HG03439 (cell line): ENCODE measurements around the gene CLPX.
"Not testable (repeated sequence)": the region's sequence is repeated elsewhere in the genome, so short reads cannot be mapped to it uniquely, and the experiment has no call there.

Source experiments
- ATAC-seq: cut with Tn5 transposase; IDR thresholded peaks from one replicate; pipeline ENCODE4 v1.9.1; 2021; ENCODE audit warnings: mild to moderate bottlenecking, moderate library complexity; ENCODE audit not compliant: unreplicated experiment

CLPX gene

DNA sequence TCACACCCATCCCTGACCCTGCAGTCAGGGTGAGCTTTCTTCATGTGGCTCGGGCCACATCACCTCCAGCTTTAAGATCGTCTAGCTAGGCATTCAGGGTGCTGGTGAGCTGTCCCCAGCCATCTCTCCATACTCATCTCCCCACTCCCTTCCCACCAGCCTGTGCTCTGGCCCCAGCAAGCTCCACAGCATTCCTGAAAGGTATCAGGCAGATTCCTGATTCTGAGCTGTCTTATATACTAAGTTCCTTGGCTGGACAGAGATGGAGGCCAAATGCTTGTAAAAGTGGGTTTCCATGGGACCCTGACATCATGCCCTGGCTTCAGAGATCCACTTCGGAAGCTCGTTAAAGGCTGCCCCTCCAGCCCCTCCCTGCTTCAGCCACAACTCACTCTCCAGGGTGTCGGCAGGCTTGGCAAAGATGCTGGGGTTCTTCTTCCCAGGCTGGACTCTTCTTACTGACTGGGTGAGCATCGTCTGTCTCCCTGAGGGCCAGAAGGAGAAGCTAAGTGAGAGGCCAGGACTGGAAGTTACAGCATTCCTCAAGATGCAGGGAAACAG, 22.2 kb upstream of the CLPX start:
- no peak for ATAC-seq

DNA sequence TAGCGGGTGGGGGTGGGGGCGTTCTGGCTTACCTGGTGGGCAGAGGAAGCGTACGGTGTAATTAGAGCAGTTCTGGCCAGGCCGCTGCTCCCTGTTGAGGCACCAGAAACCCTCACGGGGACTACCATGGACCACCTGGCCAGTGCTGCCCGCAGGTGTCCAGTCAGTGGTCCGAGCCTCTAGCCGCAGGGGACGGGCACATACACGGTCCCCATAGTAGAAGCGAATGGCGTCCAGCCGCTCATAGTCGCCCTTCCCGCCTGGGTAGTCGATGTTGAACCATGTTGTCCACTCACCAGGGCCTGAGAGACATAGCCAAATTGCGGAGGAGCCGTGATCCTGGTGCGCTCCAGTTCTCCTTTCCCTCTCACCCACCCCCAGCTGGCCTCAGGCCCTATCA, 21.6 kb upstream of the CLPX start:
- ATAC-seq: no peak

DNA sequence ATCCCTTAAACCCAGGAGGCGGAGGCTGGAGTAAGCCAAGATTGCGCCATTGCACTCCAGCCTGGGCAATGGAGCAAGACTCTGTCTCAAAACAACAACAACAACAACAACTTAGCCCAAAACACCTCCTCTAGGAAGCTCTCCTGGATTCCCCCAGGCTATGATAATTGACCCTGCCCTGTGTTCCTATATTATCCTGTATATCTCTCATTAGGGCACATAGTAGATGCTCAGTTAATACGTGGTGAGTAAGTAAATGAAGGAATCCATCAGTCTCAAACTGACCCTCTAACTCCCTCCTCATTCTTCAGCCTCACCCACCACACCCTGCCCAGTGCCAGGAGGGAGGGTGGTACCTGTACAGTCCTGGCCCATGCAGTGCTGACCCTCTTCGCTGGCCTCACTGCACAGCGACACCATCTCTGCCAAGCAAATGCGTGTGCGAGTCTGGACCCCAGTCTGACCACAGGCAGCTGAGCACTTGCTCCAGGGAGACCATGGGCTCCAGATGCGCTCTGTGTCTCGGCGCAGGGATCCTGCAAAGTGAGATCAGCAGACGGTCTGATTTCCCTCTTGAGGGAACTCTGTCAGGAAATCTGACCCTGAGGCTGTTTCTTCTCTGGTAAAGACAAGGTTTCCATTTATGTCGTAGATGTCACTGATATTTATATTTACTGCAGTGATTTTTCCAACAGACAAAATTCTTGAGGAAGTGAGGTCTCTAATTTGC, 20.0 kb upstream of the CLPX start:
- no peak for ATAC-seq

DNA sequence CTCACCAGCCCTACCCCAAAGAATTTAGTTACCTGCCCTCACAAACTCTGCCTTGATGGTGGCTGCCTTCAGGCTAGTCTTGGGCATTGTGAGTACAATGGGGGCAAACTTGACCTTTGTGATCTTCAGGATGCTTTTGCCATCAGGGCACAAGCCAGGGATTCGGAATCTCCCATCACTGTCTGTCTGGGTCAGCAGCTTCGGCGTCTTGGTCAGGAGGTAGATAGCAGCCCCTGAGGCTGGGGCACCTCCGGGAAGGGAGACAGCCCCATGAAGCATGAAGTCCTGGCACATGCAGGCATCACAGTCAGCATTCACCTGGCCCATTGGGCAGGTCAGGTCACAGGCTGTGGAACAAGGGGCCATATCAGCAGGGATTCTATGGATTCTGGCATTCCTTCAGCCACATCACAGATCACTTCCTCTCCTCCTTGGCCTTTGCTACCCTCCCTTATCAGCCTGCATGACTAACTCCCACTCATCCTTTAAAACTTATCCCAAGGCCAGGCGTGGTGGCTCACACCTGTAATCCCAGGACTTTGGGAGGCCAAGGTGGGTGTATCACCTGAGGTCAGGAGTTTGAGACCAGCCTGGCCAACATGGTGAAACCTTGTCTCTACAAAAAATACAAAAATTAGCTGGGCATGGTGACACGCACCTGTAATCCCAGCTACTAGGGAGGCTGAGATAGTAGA, 19.2 kb upstream of the CLPX start:
- no peak for ATAC-seq

DNA sequence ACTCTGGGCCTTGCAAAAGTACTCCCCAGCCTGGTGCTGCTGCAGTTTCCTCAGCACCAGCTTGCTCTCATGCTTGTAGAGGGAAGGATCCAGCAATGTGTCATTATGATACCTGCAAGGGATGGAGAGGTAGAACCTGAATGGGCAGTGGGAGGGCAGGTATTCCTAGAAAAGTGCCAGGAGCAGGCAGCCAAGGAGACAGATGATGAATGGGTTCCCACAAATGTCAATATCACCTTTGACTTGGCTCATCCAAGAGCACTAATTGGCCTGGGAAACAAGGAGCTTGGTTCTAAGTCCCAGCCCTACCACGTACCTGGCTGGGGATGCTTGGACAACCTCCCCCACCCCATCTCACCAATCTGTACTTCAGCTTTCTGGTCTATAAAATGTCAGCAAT, 16.8 kb upstream of the CLPX start:
- no peak for ATAC-seq

DNA sequence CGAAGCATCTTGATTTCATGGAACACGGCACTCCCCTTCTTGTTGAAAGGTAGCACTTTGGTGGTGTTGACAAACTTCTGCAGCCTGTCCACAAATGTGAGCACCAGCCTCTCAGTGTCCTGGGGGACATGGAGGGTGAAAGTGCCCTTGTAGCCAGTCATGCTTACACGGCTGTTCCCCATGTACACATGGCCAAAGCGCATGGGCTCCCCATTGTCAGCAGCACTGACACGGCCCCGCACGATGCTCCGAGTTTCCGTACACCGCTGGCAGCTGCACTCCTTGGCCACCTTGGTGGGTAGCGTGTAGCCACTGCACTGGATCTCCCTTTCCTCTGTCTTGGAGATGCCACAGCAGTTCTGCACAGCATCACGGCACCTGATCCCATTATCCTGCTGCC, 13.4 kb upstream of the CLPX start:
- no peak for ATAC-seq

DNA sequence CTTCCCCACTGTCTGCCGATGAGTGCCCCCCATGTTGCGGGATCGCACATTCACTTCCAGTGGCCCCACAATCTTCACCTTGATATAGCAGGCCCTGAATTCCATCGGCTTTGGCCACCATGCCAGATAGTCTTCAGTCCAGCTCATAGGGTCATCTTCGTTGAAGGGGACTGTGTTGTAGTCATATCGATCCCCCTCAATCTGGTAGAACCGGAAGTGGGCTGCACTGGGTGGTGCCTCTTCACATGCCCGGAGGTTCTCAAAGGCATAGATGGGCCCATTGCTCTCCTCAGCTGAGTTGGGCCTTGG, 12.1 kb upstream of the CLPX start:
- ATAC-seq: no peak

DNA sequence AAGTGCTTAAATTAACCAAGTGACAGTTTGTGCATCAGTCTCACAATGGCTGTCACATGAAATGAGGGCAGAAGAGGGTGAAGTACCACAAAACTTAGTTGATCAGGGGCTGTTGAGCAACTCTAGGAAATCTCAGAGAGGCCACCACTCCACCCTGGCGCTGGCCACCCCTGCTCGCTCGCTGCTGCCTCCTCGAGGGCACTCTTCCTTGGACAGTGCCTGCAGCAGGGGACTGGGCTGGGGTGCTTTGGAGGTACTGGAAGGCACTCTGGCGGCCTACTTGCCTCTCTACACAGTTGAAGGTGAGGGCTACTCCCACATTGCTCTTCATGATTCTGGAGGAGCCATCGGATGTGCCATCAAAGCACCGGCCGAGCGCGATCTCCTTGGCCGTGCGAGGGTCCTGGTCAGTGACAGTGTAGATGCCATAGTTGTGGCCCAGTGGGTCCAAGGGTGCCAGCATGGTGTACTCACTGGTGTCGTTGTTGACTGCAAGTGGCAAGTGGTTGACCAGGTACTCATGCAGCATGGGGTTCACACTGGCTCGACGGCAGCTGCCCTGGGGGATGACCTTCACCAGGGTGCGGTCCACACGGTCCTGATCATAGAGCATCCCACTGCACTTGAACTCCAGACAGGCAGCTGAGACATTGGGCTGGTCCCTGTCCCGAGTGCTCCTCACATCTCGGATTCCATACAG, 11.6 kb upstream of the CLPX start:
- ATAC-seq: no peak

DNA sequence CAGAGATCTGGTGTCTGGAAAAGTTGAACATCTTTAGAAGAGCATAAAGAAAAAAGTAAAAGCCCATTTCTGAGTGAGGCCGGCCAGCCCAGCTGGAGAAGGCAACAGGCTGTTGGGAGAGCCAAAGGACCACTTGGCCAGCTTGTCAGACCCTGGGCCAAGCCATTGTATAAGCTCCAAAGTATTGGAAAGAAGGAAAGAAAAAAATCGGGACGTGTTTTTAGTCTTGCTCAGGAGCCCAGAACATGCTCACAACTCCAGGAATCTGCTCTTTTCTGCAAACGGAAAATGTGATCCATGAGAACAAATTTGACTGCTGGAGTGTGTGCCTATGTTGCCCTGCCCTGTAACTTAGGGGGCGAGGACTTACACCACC, 10.4 kb upstream of the CLPX start:
- no peak for ATAC-seq

DNA sequence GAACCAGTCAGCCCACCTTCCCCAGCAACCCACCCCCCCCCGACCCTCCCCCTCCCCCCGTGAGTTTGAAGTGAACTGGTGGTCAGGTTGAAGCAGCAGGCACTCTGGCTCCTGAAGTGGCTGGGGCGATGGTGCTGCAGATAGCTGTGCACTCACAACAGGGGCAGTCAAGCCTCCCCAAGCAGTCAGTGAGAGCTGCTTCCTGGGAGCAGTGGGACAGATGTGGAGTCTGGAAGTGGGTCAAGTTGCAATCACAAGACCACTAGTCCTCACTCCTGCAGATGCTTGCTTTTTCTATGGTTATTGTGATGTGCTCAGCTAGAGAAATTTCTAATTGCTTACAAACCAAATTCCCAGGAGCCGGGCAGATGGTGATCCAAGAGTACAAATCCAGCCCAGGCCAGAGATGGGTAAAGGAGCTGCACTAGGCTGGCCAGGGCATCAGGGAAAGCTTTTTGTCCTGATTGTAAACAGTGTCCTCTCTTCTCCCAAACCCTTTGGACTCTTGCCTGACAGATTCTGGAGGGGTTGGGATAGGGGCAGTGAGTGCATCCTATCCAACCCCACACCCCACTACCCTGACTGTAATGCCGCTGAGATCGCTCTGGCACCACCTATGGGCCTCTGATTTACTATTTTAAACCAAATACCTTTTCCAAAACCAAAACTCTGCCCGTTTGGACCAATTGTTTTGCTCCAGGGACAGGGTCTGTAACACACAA, 9.8 kb upstream of the CLPX start:
- ATAC-seq: no peak

DNA sequence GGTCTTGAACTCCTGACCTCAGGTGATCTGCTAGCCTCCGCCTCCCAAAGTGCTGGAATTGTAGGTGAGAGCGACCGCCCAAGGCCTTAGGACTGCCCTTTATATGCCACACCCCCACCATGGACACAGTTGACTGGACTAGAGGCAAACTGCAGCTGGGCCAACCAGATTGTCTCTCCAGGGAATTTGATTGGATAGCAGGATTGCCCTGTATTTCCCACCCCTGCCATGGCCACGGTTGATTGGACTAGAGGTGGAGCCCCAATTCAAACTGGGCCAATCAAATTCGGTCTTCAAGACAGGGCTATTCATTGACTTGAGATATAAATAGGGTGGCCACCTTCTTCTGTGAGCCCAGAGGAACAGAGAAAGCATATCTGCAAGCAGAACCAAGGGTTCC, 6.9 kb upstream of the CLPX start:
- no peak for ATAC-seq

DNA sequence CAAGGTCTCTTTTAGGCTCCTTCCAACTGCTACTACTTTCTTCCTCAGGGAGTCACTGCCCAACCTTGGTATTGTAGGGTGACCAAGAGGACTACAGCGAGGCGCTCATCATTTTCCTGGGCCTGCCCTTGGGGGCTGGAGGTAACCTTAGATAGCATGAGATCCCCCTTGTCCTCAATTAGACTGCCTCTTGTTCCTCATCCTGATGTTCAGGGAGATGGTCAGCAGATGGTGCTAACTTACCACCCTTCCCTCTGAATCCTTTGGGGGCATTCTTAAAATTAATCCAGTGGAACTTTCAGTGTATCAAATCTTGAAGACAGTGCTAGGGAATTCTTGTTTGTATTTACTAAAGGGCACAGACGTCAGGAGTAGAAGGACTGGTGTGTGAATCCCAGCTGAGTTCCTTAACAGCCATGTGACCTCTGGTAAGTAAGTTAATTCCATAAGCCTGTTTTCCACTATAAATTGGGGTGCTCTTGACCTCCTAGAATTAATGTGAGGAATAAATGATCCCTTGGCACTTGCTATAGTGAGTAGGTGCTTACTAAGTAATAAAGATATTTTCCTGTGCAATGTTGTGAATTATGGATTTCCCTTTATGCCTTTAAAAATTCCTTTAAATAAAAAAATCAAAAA, 4.1 kb upstream of the CLPX start:
- ATAC-seq: no peak

DNA sequence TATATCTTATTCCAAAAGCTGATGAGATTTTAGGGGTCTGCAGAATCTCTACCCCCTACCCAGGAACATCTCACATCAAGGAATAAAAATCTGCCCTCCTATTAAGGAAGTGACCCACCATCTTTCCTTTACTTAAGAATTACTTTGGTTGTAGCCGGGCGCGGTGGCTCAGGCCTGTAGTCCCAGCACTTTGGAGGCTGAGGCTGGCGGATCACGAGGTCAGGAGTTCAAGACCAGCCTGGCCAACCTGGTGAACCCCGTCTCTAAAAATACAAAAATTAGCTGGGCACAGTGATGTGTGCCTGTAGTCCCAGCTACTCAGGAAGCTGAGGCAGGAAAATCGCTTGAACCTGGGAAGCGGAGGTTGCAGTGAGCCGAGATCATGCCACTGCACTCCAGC, 3.3 kb upstream of the CLPX start:
- ATAC-seq: not testable (repeated sequence)

DNA sequence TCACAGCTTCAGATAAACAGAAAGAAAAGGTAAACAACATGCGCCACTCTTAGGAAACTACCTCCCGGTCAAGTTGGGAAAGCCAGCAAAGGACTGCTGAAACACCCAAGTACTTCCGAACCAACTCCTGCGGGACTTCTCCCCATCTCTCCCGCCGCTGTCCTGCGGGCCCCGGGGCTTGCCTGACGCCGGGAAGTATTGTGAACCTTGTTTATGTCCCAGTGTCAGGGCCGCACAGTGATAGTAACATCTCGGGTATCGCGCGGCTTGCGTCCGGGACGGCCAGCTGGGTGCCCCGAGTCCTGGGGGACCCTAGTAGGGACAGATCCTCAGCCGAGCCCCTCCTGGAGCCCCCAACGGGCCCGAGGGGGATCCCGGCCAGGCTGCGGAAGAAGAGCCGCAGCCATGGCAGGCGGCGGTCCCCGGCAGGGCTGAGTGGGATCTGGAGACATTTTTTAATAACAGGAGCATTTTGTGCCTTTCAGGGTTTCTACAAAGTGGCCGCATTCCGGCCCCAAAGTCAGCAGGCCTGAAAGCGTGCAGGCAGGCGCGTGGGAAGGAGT, 756 bp downstream of the CLPX start:
- no peak for ATAC-seq

DNA sequence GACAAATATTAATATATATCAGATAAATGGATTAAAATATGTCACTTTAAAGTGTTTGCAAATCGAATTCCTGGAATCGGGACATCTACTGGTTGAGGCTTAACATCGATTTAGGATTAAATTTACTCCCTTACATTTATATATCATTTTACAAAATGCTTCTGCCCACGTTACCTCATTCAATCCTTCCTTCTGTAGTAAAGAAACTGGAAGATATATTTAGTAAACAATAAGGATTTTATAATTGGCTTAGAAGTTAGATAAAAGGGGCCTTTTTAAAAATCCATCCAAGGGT, 1.3 kb downstream of the CLPX start:
- no peak for ATAC-seq

DNA sequence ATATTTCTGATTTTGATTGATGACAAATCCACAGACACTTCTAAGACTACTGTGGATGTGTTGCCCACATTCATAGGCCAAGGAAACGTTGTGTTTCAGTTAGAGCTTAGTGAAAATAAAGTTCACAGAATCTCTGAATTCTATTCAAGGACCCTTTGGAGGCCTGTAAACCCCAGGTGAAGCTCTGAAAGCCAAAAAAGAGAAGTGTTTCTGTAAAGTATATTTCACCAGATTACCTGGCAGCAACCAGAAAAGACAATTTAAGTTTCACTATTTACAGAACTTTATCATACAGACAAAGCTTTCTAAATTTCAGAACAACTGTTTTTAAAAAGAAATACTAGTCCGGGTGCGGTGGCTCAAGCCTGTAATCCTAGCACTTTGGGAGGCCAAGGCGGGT, 2.6 kb downstream of the CLPX start:
- no peak for ATAC-seq

DNA sequence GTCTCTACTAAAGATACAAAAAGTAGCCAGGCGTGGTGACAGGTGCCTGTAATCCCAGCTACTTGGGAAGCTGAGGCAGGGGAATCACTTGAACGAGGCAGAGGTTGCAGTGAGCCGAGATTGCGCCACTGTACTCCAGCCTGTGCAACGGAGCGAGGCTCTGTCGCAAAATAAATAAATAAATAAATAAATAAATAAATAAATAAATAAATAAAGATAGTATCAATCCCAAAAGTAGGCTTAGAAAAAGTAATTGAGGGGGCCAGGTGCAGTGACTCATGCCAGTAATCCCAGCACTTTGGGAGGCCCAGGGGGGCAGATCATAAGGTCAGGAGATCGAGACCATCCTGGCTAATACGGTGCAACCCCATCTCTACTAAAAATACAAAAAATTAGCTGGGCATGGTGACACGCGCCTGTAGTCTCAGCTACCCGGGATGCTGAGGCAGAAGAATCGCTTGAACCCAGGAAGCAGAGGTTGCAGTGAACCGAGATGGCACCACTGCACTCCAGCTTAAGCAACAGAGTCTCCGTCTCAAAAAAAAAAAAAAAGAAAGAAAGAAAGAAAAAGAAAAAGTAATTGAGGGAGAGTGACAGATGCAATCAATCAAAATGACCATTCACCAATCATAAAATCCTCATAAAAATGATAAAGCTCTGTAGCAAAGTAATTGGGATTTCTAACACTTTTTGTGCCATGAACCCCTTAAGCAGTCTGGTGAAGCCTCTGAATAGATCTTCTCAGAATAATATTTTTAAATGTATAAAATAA, 3.4 kb downstream of the CLPX start:
- ATAC-seq: not testable (repeated sequence)

DNA sequence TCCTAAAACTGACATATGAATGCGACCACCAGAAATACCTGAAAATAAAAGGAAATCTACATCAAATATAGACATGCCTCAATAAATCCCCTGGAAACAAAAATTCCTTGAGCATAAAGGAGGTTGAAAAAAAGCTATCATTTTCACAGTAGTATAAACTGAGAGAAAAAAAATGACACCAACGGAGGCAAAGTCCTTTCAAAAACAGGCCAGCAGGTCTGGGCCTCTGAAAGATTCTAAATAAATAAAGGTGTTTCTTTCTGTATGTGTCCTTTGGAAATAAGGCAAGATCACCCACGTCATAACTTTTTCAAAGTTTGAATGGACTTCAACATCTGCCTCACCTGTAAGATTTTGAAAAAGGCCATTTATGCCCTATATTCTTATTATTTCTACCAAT, 5.0 kb downstream of the CLPX start:
- ATAC-seq: no peak

DNA sequence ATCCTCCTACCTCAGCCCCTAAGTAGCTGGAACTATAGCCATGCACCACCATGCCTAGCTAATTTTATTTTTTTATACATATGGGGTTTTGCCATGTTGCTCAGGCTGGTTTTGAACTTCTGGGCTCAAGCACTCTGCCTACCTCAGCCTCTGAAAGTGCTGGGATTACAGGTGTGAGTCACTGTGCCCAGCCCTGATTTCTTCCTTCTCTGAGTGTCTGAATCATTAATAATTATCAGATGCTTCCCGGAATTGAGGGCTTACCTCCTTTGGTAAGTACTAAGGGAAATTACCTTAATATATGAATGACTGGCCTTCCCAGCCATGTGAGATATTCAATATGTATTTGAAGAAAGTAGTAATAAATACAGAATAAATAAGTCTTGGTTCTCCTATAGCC, 7.2 kb downstream of the CLPX start:
- ATAC-seq: no peak

DNA sequence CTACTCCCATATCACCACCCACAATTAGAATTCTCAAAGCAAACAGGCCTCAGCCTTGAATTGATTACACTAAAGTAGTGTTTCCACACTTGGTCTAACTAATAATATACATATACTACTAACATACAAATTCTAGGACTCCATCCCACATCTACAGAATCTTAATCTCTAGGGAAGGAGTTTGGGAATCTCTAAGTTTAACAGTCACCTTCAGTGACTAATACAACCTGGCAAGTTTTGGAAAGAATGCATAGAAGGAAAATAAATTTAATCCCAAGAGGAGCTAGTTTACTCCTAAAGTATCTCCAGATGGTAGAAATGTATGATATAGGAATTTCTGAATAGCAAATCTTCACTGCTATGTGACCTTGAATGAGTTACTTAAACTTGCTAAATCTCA, 9.1 kb downstream of the CLPX start:
- ATAC-seq: no peak
